GM10847 (cell line): ENCODE results near the gene MYOCD.

Experiments
- POLR2A ChIP-seq: IDR thresholded peaks from 2 replicates; pipeline ENCODE4 v1.6.1; 2011; ENCODE audit not compliant: insufficient read length; ENCODE audit errors: extremely low read depth

The MYOCD gene

GRCh38 chr17:12727076-12727760, 61.5 kb downstream of the MYOCD start:
- no peak for TF ChIP-seq POLR2A

- no peak for TF ChIP-seq POLR2A
These were observed 62.2 kb downstream of the MYOCD start for GRCh38 chr17:12727881-12728280.

DNA sequence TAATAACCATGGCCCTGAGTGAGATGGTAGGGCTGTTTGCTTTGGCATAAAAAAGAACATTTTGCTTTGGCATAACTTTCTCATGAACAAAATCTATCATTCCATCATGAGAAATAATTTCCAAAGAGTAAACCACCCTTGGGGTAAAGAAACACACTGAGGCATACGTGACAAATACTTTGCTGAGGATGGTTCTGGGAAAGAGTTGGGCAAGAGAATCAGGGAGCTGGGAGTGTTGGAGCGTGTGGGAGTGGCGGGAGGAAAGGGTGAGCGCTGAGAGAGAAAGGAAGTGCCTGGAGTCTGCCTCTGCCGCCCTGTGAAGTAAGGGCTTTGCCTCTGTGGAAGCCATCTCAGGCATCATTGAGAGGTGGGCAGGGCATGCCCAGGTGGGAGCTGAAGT, 63.4 kb downstream of the MYOCD start:
- TF ChIP-seq POLR2A = no peak

DNA sequence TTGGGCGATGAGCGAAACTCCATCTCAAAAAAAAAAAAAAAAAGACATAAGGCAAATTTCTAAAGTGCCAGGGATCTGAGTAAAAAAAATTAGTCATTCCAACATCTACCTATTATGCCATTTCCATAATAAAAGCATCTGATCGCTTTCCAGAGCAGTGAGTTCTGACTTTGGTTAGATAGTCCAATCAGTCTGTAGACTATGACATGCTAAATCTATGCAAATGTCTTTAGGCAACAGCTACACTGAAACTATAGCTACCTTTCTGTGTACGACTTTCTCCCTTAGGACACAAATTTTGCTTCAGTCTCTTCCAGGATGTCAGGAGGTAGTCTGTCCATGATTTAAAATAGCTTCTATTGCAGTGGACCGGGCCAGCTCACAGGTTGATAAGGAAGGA, 64.7 kb downstream of the MYOCD start:
- no peak for TF ChIP-seq POLR2A

DNA sequence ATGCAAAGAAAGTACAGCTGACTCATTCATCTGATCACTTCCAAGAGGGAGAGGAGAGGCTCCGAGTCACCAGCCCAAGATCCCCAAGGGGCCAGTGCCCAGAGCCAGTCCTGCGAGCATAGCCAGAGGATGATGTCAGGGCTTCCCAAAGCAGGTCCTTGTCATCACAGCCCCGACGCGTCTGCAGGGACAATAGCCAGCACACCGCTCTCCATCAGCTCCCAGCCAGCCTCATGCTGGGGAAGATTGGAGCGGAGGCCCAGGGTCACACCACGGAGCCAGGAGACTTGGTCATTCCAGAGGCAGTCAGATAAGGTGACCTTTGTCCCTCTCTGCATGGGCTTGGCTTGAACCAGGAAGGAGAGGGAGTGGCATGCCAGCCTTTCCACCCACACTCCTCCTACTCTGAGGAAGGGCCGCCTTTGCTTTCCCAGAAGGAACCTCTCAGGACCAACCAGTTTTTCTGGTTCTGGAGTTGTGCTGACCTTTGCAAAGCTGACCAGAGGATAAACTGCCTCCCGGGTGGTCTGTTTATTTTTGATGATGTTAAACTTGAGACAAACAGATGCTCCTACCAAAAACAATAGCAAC, 65.3 kb downstream of the MYOCD start:
- no peak for TF ChIP-seq POLR2A

GRCh38 chr17:12731839-12732238, 66.1 kb downstream of the MYOCD start:
- TF ChIP-seq POLR2A = no peak

DNA sequence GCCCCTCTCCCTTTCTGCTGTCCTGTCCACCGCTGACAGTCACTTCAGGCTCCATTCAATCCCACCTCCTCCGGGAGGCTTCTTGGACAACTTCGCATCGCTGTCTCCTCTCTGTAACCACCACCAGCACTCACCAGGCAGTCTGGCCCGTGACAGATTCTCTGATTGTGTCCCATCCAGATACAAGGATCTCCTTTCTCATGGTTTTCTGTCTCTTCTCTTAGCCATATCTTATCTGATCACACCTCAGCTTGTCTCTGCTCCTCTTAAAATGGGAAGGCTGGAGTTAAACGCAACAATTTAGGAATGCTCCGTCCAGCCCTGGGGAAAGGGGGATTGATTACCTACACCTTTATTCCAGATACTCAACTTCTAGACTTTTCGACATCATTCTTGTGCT, 66.7 kb downstream of the MYOCD start:
- TF ChIP-seq POLR2A = no peak

DNA sequence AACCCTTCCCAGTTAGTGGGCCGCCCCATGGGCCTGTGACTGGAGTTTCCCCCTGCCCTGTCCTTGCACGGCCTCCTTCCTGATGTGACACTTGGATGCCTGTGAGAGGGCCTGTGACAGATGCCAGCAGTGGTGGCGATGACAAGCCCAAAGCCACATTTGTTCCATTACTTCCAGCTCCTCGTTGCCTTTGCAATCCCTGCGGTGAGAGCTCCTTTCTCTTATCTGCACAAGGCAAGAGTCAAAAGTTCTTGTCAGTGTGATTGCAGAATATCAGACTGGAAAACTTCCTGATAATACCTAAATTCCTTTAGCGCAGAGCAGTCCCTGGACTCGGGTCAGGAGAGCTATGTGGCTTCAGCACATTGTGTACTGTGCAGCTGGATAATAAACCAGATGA, 69.2 kb downstream of the MYOCD start:
- no peak for TF ChIP-seq POLR2A

GRCh38 chr17:12735517-12735916, 69.8 kb downstream of the MYOCD start:
- no peak for TF ChIP-seq POLR2A

GRCh38 chr17:12736526-12736925, 70.8 kb downstream of the MYOCD start:
- no peak for TF ChIP-seq POLR2A

GRCh38 chr17:12737740-12738469, 72.2 kb downstream of the MYOCD start:
- no peak for TF ChIP-seq POLR2A

- no peak for TF ChIP-seq POLR2A
These were observed 72.9 kb downstream of the MYOCD start for GRCh38 chr17:12738624-12739023.

GRCh38 chr17:12739500-12739899, 73.8 kb downstream of the MYOCD start:
- TF ChIP-seq POLR2A = no peak

DNA sequence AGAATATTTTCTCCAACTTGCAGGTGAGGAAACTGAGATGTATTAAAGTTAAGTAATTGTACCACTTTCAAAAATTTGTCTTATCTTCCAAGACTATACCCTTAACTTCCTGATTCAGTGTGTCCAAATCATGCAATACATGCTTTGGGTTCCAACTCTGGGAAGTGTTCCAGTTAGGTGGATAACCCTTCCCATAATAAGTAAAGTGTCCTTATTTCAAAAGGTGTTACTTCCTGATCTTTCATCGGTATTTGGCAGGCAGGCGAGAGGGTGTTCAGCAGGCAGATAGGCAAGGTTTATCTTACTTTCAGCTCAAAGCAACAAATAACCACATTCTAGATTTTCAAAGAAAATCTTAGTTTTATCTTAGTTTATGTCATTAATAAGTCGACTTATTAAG, 77.4 kb downstream of the MYOCD start:
- TF ChIP-seq POLR2A = no peak

GRCh38 chr17:12744298-12744697, 78.6 kb downstream of the MYOCD start:
- TF ChIP-seq POLR2A = no peak

DNA sequence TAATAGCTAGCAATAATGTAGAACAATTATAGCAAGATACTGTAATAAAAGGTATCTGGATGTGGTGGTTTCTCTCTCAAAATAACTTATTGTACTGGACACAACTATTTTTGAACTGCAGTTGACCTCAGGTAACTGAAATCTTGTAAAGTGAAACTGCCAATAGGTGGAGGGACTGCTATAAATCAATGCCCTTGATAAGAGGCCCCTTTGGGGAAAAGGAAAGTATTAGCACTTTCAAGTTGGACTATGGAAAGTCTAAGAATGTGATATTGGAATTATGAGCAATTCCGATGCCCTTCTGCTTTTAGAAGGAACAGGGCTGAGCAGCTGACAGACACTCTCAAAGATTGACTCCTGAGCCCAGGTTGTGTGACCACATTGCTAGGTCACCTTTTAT, 79.1 kb downstream of the MYOCD start:
- TF ChIP-seq POLR2A = no peak

- no peak for TF ChIP-seq POLR2A
These were observed 79.8 kb downstream of the MYOCD start for GRCh38 chr17:12745486-12745885.

DNA sequence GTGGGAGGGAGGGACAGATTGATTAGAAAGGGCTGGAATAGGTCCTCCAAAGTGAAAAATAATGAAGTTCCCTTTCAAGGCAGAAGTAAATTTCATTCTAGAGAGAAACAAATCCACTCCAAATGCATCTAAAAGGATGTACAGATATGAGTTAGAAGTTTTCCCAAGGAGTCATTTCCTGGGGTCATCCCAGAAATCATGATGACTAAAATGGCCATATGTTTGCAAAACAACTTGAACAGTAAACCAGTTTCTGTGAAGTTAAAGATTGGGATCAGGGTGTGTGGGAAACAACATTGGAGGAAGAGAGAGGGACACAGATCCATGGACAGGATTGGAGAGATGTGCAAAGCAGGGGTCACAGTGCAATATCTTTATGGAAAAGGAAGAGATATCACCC, 91.1 kb downstream of the MYOCD start:
- TF ChIP-seq POLR2A = no peak
